Calu3 (cell line): ENCODE results near the gene ZNF639. TPM values are rescaled to one million over a fixed set of nuclear protein-coding genes. Genes with fewer than 3 reads are reported as not detected.
A peak's percentile ranks its signal among the peaks of the same experiment; 100 is the strongest.
"Not testable (repeated sequence)": the region's sequence is repeated elsewhere in the genome, so short reads cannot be mapped to it uniquely, and the experiment has no call there.

ENCODE experiments used
- Bru-seq: library from RNA; stranded (reverse); fragments of 400-500 nt; gene quantifications from one replicate; lab custom pipeline; 2021; lab: Mats Ljungman, UMichigan
- BruChase-seq, 2 experiments: library from RNA; stranded (reverse); fragments of 400-500 nt; gene quantifications; one replicate each; lab custom pipeline; 2021; lab: Mats Ljungman, UMichigan
- BruUV-seq: library from RNA; stranded (reverse); fragments of 400-500 nt; replicated peaks from 2 replicates; lab custom pipeline; 2021; lab: Mats Ljungman, UMichigan
- CTCF ChIA-PET: fragments of 300-600 bp; sonication (Branson Sonifier 250); formaldehyde crosslinking; loops from one replicate; lab custom pipeline; 2022; ENCODE audit warnings: antibody characterized with exemption; lab: Charles Lee
- DNase-seq: peaks from one replicate; pipeline ENCODE4 v3.0.0; 2022
- H3K27ac Mint-ChIP-seq: one replicate; pipeline ENCODE4 v1.8.0; 2022; ENCODE audit warnings: mixed read lengths; ENCODE audit not compliant: unreplicated experiment
- H3K27me3 Mint-ChIP-seq: one replicate; pipeline ENCODE4 v1.8.0; 2022; ENCODE audit warnings: mixed read lengths; ENCODE audit not compliant: unreplicated experiment
- H3K36me3 Mint-ChIP-seq: one replicate; pipeline ENCODE4 v1.8.0; 2022; ENCODE audit warnings: mild to moderate bottlenecking, moderate library complexity, mixed read lengths; ENCODE audit not compliant: insufficient read depth, unreplicated experiment
- H3K4me1 Mint-ChIP-seq: one replicate; pipeline ENCODE4 v1.8.0; 2022; ENCODE audit warnings: mild to moderate bottlenecking, low read depth, mixed read lengths; ENCODE audit not compliant: unreplicated experiment
- H3K4me3 Mint-ChIP-seq: one replicate; pipeline ENCODE4 v1.8.0; 2022; ENCODE audit warnings: mild to moderate bottlenecking, low read depth, moderate library complexity, mixed read lengths; ENCODE audit not compliant: unreplicated experiment
- H3K9me3 Mint-ChIP-seq: one replicate; pipeline ENCODE4 v1.8.0; 2022; ENCODE audit warnings: low read depth, mixed read lengths; ENCODE audit not compliant: unreplicated experiment
- CTCF ChIP-seq: fragments of 200-600 bp; IDR thresholded peaks from one replicate; pipeline ENCODE4 v1.8.0; 2022; ENCODE audit warnings: antibody characterized with exemption; ENCODE audit not compliant: unreplicated experiment
- intact Hi-C: fragments of 100-400 bp; cut with micrococcal nuclease; formaldehyde crosslinking; loops from one replicate; pipeline ENCODE4 v1.10.0; 2022; ENCODE audit not compliant: unreplicated experiment
- long read RNA-seq: library from polyadenylated mRNA; stranded (forward); transcript quantifications from one replicate; pipeline ENCODE4 v2.0.0, GENCODE V29; 2022
- total RNA-seq: library from RNA; stranded (reverse); gene quantifications from 2 replicates; pipeline ENCODE4 v1.2.3, GENCODE V29; 2022

Gene ZNF639
- 48.0 and 52.1 TPM in 2 replicates for total RNA-seq
- percentile 85 among the genes with signal in this experiment for Bru-seq, nascent RNA
- BruChase-seq, experiment 1, labeled RNA remaining after a 6-hour chase, result percentile 91 among the genes with signal in this experiment
- BruChase-seq, experiment 2, labeled RNA remaining after a 2-hour chase, result percentile 94 among the genes with signal in this experiment
- long read RNA-seq, transcript ZNF639-209 (6 exons, 2,033 nt), result minor isoform, 15 of 60 reads
- long read RNA-seq, transcript ZNF639-207 (7 exons, 1,228 nt), result major isoform, 32 of 60 reads
- long read RNA-seq, partial matches to known transcripts, result 0 of 60 reads
- long read RNA-seq, other reads (novel, unspliced or antisense), result 13 of 60 reads

- no peaks in the 10 kb centered on the region for H3K27me3 Mint-ChIP-seq
- intact Hi-C loops, result loop anchor here (2.0 to 5.0 kb wide), 2 partner anchors 236 to 355 kb away; no protein-coding TSS in a partner anchor
- DNase-seq, result peak; percentile 94
- H3K9me3 Mint-ChIP-seq, result no peaks in the 10 kb centered on the region
- CTCF ChIA-PET, result interaction anchor here (0.7 to 1.7 kb wide), 5 partner anchors 24 to 240 kb away, joined by 3 to 6 read pairs (median 4); partner anchors contain the start of genes ACTL6A and MFN1
- BruUV-seq, result no TSS peak
- peak within 1 kb of the TSS; percentile 75 for H3K27ac Mint-ChIP-seq
- H3K36me3 Mint-ChIP-seq, result peaks cover 39% of the 10 kb centered on the region
- peak; percentile 99 for TF ChIP-seq CTCF
- H3K4me1 Mint-ChIP-seq, result peaks cover 30% of the 10 kb centered on the region
- peak within 1 kb of the TSS; percentile 85 for H3K4me3 Mint-ChIP-seq
These were observed at the start of gene ZNF639 for GRCh38 chr3:179322286-179323196. Gene ZNF639 (plus strand): TSS chr3:179323031. CDS start chr3:179328294, 5,263 bp downstream.

- H3K36me3 Mint-ChIP-seq, H3K27me3 Mint-ChIP-seq, intact Hi-C loops, DNase-seq, H3K4me3 Mint-ChIP-seq, H3K27ac Mint-ChIP-seq, BruUV-seq, H3K9me3 Mint-ChIP-seq, H3K4me1 Mint-ChIP-seq, CTCF ChIA-PET: not testable (repeated sequence)
These were observed 48.4 kb upstream of the ZNF639 start for GRCh38 chr3:179274434-179274833.

GRCh38 chr3:179276001-179276400 lies 46.8 kb upstream of the ZNF639 start:
- Mint-ChIP-seq H3K27ac (no peak overlapping the region), H3K36me3 (no peaks in the 10 kb centered on the region), H3K4me3 (no peak overlapping the region), H3K9me3 (no peaks in the 10 kb centered on the region), H3K27me3 (no peaks in the 10 kb centered on the region), H3K4me1 (no peaks in the 10 kb centered on the region)
- CTCF ChIA-PET, result interaction anchor here (0.6 to 0.7 kb wide), 2 partner anchors 48 to 128 kb away, joined by 3 to 8 read pairs; partner anchors contain the start of gene PIK3CA
- intact Hi-C loops, result no loop called here
- TF ChIP-seq CTCF, result no peak
- DNase-seq, result no peak
- BruUV-seq, result no TSS peak

- intact Hi-C loops, result no loop called here
- H3K27ac Mint-ChIP-seq, result no peak overlapping the region
- no peaks in the 10 kb centered on the region for H3K36me3 Mint-ChIP-seq
- no peaks in the 10 kb centered on the region for H3K4me1 Mint-ChIP-seq
- CTCF ChIA-PET, result interaction anchor here (0.6 kb wide), 1 partner anchor 129 kb away, joined by 8 read pairs; the partner anchor contains the start of gene PIK3CA
- H3K27me3 Mint-ChIP-seq, result no peaks in the 10 kb centered on the region
- no peak overlapping the region for H3K4me3 Mint-ChIP-seq
- TF ChIP-seq CTCF, result no peak
- H3K9me3 Mint-ChIP-seq, result no peaks in the 10 kb centered on the region
- BruUV-seq, result no TSS peak
- DNase-seq, result no peak
These were observed 46.1 kb upstream of the ZNF639 start for GRCh38 chr3:179276743-179277142.
